T-helper 2 cell treated with Interferon-gamma antibody and Interleukin-4, amounts not matched to agents 100 ng/mL and 5 ng/mL, for 36 hours (primary cell): Measurements from ENCODE around the gene RAPSN. TPM values are rescaled to one million over a fixed set of nuclear protein-coding genes. Genes with fewer than 3 reads are reported as not detected.

Experiments
- intact Hi-C: fragments of 100-400 bp; cut with micrococcal nuclease; formaldehyde crosslinking; loops from one replicate; pipeline ENCODE4 v1.15.1; 2023
- total RNA-seq: library from RNA; stranded (reverse); gene quantifications from 2 replicates; pipeline ENCODE4 v1.2.3, GENCODE V29; 2022

RAPSN gene
- total RNA-seq, 1 donor from 2014 or later = 1.1 TPM

GRCh38 chr11:47466201-47466600 is 17.3 kb upstream of the RAPSN start:
- intact Hi-C loops = no loop called here

DNA sequence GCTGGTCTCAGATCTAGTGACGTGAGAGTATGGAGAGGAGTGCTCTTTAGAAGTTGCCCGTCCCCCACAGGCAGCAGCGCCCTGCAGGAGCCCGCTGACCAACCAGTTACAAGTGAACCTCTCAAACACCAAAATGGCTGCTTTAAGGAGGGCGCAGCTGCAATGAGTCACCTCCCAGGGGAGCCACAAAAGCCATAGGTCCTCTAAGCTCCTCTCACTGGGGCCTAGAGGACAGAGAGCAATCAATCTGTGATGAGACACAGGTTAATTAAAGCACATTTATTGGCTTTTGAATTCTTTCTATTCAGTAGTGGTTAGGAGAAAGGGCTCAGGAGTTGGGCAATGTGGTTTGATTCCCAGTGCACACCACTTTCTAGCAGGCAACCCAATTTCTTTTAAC is 15.5 kb upstream of the RAPSN start:
- intact Hi-C loops = no loop called here

DNA sequence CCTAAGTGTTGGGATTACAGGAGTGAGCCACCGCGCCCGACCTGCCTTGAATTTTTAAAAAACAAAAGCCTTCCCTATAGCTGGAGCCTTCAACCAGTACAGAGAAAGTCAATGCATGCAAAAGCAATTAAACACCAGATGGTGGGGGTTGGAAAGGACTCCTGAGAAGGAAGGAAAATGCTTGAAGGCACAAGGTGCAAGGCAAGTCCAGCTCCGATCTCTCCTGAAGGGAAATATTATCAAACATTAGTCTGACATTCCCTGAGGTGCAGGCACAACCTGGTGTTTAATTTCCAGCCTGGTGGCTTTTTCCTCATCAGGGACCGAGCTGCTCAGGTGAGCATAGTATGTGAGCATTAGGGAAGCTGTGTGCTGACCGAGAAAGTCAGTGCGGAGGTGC is 12.9 kb upstream of the RAPSN start:
- intact Hi-C loops = no loop called here

- intact Hi-C loops = no loop called here
Observed at GRCh38 chr11:47460571-47461235, 11.8 kb upstream of the RAPSN start.

GRCh38 chr11:47454258-47454671 is 5.3 kb upstream of the RAPSN start:
- intact Hi-C loops = loop anchor here (1.0 kb wide), 3 partner anchors 28 to 277 kb away; partner anchors contain the start of gene PSMC3

DNA sequence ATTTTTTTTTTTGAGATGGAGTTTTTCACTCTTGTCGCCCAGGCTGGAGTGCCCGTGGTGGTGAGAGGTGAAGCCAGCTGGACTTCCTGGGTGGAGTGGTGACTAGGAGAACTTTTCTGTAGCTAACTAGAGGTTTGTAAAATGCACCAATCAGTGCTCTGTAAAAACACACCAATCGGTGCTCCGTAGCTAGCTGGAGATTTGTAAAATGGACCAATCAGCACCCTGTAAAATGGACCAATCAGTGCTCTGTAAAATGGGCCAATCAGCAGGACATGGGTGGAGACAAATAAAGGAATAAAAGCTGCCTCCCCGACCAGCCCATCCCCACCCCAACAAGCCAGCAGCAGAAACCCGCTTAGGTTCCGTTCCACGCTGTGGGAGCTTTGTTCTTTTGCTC is 4.4 kb upstream of the RAPSN start:
- intact Hi-C loops = no loop called here

DNA sequence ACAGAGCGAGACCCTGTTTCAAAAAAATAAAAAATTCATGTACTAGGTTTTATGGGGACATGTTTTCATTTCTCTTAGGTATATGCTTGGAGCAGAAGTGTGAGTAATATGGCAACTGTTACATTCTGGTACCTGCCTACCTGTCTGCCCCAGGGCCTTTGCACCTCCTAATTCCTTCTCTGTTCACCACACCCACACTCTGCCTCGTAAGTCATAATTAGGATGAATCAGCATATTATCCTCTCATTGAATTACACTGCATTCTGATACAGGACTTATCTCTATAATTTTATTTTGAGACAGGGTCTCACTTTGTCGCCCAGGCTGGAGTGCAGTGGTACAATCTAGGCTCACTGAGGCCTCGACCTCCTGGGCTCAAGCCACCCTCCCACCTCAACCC is 3.1 kb upstream of the RAPSN start:
- intact Hi-C loops = no loop called here

DNA sequence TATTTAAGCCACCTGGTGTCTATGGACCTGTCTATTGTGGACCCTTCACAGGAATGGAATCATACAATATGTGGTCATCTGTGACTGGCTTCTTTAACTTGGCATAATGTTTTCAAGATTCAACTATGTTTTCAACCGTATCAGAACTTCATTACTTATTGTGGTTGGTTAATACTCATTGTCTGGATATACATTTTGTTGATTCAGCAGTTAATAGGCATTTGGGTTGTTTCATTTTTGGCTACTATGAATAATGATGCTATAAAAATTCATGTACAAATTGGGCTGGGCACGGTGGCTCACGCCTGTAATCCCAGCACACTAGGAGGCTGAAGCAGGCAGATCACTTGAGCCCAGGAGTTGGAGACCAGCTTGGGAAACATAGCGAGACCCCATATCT is 2.5 kb upstream of the RAPSN start:
- intact Hi-C loops = no loop called here

GRCh38 chr11:47449541-47449940 is 605 bp upstream of the RAPSN start:
- intact Hi-C loops = no loop called here

DNA sequence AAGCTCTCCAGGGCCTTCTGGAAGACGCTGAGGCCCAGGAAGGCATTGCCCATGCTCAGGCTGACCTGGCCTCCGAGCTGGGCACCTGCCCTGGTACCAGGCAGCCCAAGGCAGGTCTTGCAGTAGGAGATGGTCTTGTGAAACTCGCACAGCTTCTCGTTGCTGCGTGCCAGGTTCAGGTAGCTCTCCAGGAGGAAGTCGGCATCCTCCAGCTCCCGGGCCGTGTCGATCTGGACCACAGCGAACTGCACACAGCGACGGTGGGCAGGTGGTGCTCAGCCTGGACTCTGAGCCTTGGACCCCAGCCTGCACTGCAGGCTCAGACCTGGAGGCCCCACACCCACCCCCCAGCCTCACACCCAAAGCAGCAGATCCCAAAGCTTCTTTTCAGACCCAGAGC is 1.0 kb downstream of the RAPSN start:
- intact Hi-C loops = no loop called here

GRCh38 chr11:47446833-47447232 is 2.1 kb downstream of the RAPSN start:
- intact Hi-C loops = no loop called here

- intact Hi-C loops = no loop called here
Observed at GRCh38 chr11:47445840-47446239, 3.1 kb downstream of the RAPSN start.

- intact Hi-C loops = no loop called here
Observed at GRCh38 chr11:47443817-47444216, 5.1 kb downstream of the RAPSN start.

DNA sequence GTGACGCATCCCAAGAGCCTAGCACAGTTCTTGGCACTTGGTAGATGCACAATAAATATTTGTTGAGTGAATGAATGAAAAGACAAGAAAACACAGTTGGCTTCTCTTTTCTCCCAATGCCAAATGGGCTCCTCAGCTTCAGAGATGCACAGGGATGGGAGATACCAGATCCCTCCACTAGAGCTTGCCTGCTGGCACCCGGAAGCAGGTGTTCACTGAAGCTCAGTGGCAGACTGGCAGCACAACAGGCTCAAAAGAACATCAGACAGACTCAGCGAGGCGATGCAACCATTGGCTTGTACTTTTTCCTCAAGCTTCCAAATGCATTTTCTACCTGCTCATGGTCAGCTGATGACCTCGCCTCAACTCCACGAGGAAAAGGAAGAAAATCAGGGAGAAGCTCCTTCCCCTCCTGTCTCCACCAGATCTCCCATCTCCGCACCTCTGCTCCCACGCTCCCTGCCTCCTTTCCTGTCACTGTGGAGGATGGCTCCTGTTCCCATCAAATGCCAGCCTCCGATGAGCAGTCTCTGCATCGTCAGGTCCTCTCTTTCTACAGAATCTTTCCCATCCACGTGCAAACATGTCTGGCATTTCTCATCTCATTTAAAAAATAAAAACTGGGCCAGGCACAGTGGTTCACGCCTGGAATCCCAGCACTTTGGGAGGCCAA is 5.8 kb downstream of the RAPSN start:
- intact Hi-C loops = no loop called here

DNA sequence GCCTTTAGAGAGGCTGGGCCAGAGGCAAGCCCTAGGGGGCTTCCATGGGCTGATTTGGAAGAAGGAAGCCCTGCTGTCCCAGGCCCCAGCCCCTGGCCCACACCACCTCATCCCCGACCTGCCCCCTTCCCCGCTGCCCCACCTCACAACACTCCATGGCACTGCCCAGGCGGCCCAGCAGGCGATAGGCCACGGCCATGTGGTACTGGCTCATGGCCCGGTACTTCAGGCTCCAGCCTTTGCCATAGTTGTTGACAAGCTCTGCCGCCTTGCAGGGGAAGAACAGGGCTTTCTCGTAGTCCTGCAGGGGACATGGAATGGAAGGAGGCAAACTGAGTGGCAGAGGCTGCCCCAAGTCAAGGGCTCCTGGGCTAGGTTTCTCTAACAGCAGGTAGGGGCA is 6.4 kb downstream of the RAPSN start:
- intact Hi-C loops = no loop called here

DNA sequence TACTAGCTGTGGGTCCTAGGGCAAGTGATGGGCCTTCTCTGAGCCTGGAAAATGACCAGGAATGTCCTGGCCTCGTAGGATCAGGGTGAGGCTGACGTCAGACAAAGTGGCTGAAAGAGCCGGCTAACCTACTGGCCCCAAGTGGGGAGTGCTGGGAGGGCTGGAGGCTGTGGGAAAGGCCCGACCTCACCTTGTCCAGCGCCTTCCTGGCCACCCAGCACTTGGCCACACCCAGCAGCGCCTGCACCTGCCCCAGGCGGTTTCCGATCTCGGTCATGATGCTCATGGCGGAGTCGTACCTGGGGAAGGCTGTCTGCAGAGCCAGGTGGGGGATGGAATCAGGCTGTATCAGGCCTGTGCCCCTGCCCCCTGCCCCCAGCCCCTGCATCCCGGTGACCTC is 7.5 kb downstream of the RAPSN start:
- intact Hi-C loops = no loop called here

DNA sequence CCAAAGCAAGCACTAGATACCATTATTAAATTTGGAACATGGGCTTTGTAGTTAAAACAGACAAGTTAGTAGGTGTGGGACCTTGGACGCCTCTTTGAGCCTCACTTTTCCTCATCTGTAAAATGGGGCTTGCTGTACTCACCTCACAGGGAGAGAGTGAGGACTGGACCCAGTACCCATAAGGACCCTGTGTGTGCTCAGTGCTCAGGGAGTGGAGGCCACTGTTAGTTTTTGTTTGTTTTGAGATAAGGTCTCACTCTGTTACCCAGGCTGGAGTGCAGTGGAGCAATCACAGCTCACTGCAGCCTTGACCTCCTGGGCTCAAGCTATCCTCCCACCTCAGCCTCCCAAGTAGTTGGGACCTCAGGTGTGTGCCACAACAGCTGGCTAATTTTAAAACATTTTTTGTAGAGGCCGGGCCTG is 8.9 kb downstream of the RAPSN start:
- intact Hi-C loops = no loop called here

DNA sequence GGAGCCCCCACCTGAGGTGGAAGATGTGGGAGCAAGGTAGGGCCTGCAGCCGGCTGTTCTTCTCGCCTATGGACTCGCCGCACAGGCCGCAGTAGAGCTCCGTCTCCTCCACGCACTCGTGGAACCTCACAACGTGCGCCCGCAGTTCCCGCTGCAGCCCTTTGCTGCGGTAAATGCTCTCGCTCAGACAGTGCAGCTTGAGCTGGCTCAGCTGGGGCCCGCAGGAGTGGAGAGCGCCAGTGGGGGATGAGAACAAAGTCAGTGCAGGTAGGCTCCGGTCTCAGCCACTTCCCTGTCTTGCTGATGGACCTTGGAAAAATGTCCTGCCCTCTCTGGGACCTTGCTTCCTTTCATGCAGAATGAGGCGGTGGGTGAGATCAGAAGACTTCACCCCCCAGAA is 10.2 kb downstream of the RAPSN start:
- intact Hi-C loops = no loop called here

GRCh38 chr11:47437746-47438418 is 11.1 kb downstream of the RAPSN start:
- intact Hi-C loops = no loop called here

DNA sequence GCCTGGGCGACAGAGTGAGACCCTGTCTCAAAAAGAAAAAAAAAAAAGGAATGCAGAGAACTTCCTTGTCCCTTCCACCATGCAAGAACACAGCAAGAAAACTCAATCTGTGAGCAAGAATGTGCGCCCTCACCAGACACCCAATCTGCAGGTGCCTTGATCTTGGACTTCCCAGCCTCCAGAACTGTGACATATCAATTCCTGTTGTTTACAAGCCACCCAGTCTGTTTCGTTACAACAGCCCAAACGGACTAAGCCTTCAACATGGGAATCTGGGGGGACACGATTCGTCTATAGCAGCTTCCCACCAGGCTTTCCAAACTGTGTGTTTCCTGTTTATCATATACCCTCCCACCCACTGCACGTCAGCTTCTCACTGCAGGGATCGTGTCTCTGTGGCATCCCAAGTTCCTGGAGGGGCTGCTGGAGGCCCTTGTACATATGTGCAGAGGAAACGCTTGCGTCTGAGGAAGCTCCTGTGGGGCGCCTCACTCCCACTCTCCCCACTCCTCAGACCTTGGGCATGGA is 11.7 kb downstream of the RAPSN start:
- intact Hi-C loops = no loop called here

- intact Hi-C loops = no loop called here
Observed at GRCh38 chr11:47436726-47437125, 12.2 kb downstream of the RAPSN start.

DNA sequence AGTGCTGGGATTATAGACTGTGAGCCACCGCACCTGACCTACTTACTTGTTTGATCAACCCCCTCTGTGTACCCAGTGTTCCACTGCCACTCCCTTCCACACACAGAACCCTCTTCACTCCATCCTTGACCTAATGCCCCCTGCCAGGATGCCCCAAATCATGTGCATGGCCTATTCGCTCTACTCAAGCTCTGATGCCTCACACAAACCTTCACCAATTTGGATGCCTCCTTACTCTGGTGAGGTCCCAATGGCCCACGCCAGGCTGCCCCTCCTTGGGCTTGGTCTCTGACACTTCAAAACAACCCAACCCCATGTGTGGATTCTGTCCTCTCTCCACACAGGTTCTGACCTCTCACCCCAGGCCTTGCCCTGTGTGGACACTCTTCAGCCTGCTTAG is 13.2 kb downstream of the RAPSN start:
- intact Hi-C loops = no loop called here
